ENCODE data around the gene SLC22A2.

Gene SLC22A2

DNA sequence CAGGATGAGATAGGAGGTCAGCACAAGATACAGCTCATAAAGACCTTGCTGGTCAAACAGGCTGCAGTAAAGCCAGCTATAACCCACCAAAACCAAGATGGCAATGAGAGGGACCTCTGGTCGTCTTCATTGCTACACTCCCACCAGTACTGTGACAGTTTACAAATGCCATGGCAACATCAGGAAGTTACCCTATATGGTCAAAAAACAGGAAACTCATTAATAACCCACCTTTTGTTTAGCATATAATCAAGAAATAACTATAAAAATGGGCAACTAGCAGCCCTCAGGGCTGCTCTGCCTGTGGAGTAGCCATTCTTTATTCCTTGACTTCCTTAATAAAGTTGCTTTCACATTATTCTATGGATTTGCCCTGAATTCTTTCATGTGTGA is 30.9 kb downstream of the SLC22A2 start:
- TF ChIP-seq CTCF (IDR thresholded peaks at IDR 0.05; ENCODE audit: low read depth, low read length, missing control alignments), result no peak
- DNase-seq (ENCODE audit: low read depth), result no peak
- no peak overlapping the region for H3K4me3 ChIP-seq (ENCODE audit: low read depth, low read length)
- in situ Hi-C loops (cut with HindIII; ENCODE audit: low sequenced_read_pairs), result no loop called here

- TF ChIP-seq CTCF (IDR thresholded peaks at IDR 0.05; ENCODE audit: low read depth, low read length, missing control alignments), result no peak
- no peak overlapping the region for H3K4me3 ChIP-seq (ENCODE audit: low read depth, low read length)
- no peak for DNase-seq (ENCODE audit: low read depth)
- in situ Hi-C loops (cut with HindIII; ENCODE audit: low sequenced_read_pairs), result no loop called here
These were observed 31.4 kb downstream of the SLC22A2 start for GRCh38 chr6:160227038-160227768.

- in situ Hi-C loops (cut with HindIII; ENCODE audit: low sequenced_read_pairs), result no loop called here
- no peak overlapping the region for H3K4me3 ChIP-seq (ENCODE audit: low read depth, low read length)
- DNase-seq (ENCODE audit: low read depth), result no peak
- no peak for TF ChIP-seq CTCF (IDR thresholded peaks at IDR 0.05; ENCODE audit: low read depth, low read length, missing control alignments)
These were observed 32.5 kb downstream of the SLC22A2 start for GRCh38 chr6:160226118-160226591.

- TF ChIP-seq CTCF (IDR thresholded peaks at IDR 0.05; ENCODE audit: low read depth, low read length, missing control alignments), result no peak
- H3K4me3 ChIP-seq (ENCODE audit: low read depth, low read length), result no peak overlapping the region
- in situ Hi-C loops (cut with HindIII; ENCODE audit: low sequenced_read_pairs), result no loop called here
- DNase-seq (ENCODE audit: low read depth), result no peak
These were observed 33.9 kb downstream of the SLC22A2 start for GRCh38 chr6:160224639-160225237.

DNA sequence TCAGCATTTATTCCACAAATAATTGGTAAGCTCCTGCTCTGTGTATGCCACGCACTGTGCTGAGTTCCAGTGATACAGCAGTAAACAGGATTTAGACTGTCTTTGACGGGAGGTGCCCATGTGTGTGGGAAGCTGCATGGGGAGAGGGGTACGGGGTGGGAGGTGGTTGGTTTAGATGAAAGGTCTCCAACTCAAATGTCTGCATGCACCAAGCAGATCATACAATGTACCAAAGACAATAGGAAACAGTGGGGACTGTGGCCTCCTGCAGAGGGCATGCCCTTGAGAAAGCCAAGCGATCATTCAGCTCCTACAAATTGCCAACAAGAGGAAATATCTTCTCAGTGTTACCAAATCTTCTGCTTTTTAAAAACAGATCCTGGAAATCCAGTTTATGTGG is 36.1 kb downstream of the SLC22A2 start:
- in situ Hi-C loops (cut with HindIII; ENCODE audit: low sequenced_read_pairs), result no loop called here
- H3K4me3 ChIP-seq (ENCODE audit: low read depth, low read length), result no peak overlapping the region
- no peak for DNase-seq (ENCODE audit: low read depth)
- TF ChIP-seq CTCF (IDR thresholded peaks at IDR 0.05; ENCODE audit: low read depth, low read length, missing control alignments), result no peak

GRCh38 chr6:160221918-160222317 is 36.7 kb downstream of the SLC22A2 start:
- DNase-seq (ENCODE audit: low read depth), result no peak
- in situ Hi-C loops (cut with HindIII; ENCODE audit: low sequenced_read_pairs), result no loop called here
- no peak overlapping the region for H3K4me3 ChIP-seq (ENCODE audit: low read depth, low read length)
- no peak for TF ChIP-seq CTCF (IDR thresholded peaks at IDR 0.05; ENCODE audit: low read depth, low read length, missing control alignments)
